Activated CD8-positive, alpha-beta memory T cell treated with anti-CD3 and anti-CD28 coated beads for 36 hours (primary cell): Measurements from ENCODE around the gene MAP1LC3C. TPM values are rescaled to one million over a fixed set of nuclear protein-coding genes. Genes with fewer than 3 reads are reported as not detected.
"Not testable (repeated sequence)": the region's sequence is repeated elsewhere in the genome, so short reads cannot be mapped to it uniquely, and the experiment has no call there.

Experiments
- CTCF ChIA-PET: fragments of 350-600 bp; sonication (Branson Sonifier 250); formaldehyde crosslinking; loops from one replicate; lab custom pipeline; 2021; ENCODE audit warnings: antibody characterized with exemption; lab: Charles Lee
- POLR2A ChIA-PET: fragments of 350-600 bp; sonication (Branson Sonifier 250); formaldehyde crosslinking; loops from one replicate; lab custom pipeline; 2021; ENCODE audit warnings: antibody characterized with exemption; lab: Charles Lee
- total RNA-seq, 2 experiments: library from RNA; stranded (reverse); gene quantifications; one replicate each; pipeline ENCODE4 v1.2.3, GENCODE V29; 2021

The MAP1LC3C gene
- total RNA-seq, 2 experiments from 2014 or later = not detected

DNA sequence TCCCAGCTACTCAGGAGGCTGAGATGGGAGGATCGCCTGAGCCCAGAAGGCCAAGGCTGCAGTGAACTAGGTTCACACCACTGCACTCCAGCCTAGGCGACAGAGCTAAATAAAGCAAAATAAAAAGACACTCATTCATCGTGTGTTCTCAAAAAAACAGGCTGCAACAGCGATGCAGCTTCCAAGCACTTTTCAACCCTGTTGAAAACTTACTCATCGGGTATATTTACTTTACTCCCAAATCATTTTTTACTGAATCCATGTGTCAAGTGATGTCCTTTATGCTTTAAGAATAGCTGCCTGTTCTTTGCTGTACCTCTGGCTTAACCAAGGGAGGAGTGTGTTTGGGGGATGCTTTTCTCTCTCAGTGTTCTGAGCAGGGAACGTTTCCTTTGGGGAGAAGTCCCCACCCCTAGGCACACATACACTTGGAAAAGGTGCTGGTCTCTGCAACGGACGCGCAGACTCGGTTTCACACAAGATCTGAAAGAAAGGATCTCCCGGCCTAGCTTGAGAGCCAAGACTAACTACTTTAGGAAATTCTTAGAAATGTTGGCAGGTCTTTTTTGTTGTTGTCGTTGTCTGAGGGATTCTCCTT, 1.4 kb downstream of the MAP1LC3C start:
- ChIA-PET CTCF (interaction anchor here (0.7 to 2.4 kb wide), 8 partner anchors 10 to 518 kb away, joined by 3 to 24 read pairs (median 4); no protein-coding TSS in a partner anchor), POLR2A (no interaction called here)

DNA sequence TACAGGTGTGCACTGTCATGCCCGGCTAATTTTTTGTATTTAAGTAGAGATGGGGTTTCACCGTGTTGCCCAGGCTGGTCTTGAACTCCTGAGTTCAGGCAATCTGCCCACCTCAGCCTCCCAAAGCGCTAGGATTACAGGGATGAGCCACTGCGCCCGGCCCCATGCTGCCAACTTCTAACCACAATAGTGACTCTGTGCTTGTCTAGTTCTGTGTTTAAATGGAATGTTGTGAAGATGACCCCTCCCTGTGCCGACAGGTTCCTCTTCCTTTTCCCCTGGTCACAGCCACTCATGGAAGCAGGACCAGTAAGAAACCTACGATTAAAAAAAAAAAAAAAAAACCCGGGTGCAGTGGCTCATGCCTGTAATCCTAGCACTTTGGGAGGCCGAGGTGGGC, 4.7 kb downstream of the MAP1LC3C start:
- POLR2A ChIA-PET = no interaction called here
- CTCF ChIA-PET = interaction anchor here (0.6 kb wide), 1 partner anchor 601 kb away, joined by 4 read pairs; no protein-coding TSS in a partner anchor

DNA sequence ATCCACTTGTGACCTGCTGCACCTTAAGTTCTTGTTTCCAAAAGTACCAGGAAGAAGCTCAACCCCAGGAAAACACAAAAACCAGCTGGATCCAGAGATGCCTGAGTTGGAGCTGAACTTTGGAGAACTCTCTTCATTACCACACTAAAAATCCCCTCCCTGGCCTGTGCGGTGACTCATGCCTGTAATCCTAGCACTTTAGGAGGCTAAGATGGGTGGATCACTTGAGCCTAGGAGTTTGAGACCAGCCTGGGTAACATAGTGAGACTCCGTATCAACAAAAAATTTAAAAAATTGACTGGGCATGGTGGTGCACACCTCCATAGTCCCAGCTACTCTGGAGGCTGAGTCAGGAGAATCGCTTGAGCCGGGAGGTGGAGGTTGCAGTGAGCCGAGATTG, 6.2 kb downstream of the MAP1LC3C start:
- ChIA-PET POLR2A (no interaction called here), CTCF (no interaction called here)

DNA sequence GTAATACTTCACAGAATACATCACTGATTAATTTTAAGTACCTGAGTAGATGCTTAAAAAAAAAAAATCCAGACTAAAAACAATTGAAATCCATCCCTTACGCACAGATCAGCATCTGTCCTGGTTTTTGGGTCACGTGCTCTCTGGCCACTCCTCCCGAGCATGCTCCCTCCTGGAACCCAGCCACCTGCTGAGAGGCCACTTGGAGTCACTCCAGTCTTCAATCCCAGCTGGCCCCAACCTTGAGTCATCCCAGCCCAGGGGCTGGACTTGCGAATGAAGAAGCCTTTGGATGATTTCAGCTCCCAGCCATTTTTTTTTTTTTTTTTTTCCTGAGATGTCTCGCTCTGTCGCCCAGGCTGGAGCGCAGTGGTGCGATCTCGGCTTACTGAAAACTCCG, 8.9 kb downstream of the MAP1LC3C start:
- ChIA-PET CTCF (no interaction called here), POLR2A (no interaction called here)

DNA sequence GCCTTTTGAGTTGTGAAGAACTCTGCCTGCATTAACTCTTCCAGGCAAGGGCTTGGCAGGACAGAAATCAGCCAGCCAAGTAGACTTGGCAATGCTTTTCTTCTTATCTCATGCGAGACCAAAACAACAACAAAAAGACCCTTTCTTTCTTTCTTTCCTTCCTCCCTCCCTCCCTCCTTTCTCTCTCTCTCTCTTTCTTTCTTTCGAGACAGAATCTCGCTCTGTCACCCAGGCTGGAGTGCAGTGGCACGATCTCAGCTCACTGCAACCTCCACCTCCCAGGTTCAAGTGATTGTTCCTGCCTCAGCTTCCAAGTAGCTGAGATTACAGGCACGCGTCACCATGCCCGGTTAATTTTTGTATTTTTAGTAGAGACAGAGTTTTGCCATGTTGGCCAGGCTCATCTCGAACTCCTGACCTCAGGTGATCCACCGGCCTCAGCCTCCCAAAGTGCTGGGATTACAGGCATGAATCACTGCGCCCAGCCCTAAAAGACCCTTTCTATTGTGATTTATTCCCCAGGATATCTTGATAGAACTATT, 10.4 kb downstream of the MAP1LC3C start:
- POLR2A ChIA-PET, CTCF ChIA-PET: not testable (repeated sequence)

DNA sequence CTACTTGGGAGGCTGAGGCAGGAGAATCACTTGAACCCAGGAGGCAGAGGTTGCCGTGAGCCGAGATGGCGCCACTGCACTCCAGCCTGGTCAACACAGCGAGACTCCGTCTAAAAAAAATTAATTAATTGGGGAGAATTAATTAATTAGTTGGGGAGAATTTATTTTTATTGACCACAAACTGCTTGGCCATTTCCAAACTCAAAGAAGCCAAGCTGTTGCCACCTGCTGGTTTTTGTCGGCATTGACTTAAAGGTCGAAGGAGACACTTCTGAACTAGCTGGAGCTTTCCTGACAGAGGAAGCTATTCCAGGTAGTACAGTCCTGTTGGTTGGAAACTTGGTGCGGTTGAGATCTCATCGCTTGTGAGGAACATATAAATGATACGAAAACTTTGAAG, 13.1 kb downstream of the MAP1LC3C start:
- POLR2A ChIA-PET = no interaction called here
- CTCF ChIA-PET = interaction anchor here (1.3 kb wide), 1 partner anchor 13 kb away, joined by 6 read pairs; the partner anchor contains the start of gene MAP1LC3C

DNA sequence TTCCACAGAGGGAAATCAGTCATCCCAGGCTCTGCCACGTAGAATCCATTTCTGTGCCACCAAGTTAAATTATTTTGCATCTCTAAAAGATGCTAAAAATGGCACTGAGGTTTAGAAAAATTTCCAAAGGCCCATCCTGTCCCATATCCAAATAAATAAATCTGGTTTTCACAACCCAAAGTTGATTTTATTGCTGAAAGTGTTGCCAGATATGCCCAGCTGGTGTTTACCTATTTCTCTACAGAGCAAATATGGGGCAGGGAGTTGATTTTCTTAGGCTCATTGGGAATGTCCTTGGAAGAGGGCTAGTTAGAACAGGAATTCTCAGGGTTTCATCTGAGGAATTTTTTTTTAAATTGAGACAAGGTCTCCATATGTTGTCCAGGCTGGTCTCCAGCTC, 19.0 kb downstream of the MAP1LC3C start:
- ChIA-PET POLR2A (no interaction called here), CTCF (no interaction called here)

DNA sequence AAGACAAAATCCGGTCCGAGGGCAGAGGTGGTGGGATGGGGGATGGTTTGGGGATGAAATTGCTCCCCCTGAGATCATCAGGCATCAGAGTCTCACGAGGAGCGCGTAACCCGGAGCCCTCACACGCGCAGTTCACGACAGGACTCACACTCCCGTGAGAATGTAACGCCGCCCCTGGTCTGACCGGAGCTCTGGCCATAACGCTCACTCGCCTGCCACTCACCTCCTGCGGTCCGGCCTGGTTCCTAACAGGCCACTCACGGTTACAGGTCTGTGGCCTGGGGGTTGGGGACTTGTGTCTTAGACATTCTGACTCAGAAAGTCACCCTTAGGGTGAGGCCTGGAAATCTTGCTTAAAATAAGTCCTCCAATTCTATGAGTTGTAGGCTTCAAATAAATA, 19.8 kb downstream of the MAP1LC3C start:
- ChIA-PET POLR2A (no interaction called here), CTCF (no interaction called here)

DNA sequence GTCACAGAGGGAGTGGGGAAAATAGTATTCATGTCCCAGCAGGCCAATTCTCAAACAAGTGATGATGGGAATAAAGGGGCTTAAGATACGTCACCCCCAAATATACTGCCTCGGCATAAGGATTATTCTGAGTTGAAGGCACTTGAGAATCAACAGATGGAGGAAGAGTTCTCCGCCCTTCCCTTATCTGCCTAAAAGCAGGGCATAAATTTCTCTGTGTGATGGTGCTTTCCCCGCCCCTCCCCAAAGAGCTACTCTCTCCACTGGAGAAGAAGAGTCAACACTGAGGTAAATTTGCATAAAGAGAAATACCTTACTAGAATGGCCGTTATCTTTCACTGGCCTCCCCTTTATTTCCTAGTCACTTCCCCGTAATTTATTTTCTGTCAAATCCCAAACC, 22.7 kb downstream of the MAP1LC3C start:
- CTCF ChIA-PET = no interaction called here
- POLR2A ChIA-PET = no interaction called here

DNA sequence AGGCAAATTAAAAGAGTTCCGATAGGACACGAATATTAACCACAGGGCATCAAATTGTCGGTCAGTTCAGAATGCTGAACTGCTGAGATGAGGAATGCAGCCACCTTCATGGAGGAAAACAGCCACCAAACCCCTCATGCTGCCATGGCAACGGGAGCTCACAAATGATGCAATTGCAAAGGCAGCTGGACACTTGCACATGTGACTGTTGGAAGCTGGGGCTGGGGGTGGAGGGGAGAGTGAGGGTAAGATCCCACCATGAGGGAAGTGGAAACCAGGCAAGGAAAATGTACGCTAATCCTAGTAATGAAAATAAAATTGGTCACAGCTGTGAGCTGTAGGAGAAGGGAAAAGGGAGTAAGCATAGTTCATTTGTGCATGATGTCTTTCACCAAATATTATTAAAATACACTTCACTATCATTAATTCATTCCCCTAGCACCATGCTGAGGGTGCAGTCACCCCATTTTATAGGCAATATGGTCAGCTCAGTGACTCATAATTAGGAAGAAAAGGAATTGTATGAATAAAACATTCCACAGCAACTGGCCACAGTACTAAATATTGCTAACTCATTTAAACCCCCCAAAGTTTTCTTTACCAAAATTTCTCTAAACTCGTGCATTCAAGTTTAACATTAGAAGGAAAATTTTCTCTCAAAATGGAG, 26.1 kb downstream of the MAP1LC3C start:
- POLR2A ChIA-PET = no interaction called here

DNA sequence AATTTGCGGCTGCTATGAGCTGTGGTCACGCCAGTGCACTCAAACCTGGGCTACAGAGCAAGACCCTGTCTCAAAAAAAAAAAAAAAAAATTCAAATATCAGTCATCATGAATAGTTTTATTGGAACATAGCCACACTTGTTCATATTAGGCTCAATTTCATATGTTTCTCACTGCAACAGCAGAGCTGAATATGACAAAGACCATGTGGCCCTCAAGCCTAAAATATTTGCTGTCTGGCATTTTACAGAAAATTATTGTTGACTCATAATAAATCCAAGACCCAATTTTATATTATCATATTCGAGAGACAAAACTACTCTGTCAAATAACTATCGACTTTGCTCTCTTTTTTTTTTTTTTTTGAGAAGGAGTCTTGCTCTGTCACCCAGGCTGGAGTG, 30.3 kb downstream of the MAP1LC3C start:
- CTCF ChIA-PET = no interaction called here
- POLR2A ChIA-PET = no interaction called here

More for the DNA sequence above, 26.1 kb downstream of the MAP1LC3C start:
- CTCF ChIA-PET = no interaction called here

DNA sequence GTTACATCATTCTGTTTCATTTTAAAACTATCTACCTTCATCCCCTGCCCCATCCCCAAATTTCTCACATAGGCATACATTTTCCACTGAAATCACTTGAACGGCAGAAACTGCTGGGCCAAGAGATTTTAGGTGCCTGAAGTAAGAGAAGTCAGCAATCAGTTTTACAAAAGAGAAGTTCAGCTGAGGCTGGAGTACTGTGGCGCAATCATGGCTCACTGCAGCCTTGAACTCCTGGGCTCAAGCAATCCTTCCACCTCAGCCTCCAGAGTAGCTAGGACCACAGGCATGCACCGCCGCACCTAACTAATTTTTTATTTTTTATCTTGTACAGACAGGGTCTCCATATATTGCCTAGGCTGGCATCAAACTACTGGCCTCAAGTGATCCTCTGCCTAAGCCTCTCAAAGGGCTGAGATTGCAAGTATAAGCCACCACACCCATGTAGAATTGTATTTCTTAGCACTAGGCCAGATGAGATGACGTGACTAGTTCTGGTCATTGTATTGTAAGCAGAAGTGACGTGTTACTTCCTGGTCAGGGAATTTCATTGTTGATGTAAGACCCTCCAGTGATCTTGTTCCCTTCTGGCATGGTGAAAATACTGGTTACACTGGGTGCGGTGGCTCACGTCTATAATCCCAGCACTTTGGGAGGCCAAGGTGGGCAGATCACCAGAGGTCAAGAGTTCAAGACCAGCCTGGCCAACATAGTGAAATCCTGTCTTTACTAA, 34.2 kb downstream of the MAP1LC3C start:
- CTCF ChIA-PET = no interaction called here

DNA sequence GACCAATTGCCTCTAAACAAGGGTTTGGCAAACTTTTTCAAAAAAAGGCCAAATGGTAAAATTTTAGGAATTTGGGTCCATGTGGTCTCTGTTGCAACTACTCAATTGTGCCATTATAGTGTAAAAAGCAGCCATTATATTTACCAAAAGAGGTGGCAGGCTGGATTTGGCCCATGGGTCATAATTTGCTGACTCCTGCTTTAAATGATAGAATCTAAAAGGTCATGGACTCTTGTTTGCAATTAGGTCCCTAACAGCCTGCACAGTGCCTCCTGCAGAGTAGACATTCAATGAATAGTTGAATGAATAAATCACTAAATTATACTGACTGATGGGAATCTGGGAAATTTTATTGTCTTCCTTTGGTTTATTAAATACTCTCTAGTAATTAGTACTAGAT, 35.2 kb downstream of the MAP1LC3C start:
- POLR2A ChIA-PET = no interaction called here
- CTCF ChIA-PET = no interaction called here

More for the DNA sequence above, 34.2 kb downstream of the MAP1LC3C start:
- POLR2A ChIA-PET = no interaction called here

DNA sequence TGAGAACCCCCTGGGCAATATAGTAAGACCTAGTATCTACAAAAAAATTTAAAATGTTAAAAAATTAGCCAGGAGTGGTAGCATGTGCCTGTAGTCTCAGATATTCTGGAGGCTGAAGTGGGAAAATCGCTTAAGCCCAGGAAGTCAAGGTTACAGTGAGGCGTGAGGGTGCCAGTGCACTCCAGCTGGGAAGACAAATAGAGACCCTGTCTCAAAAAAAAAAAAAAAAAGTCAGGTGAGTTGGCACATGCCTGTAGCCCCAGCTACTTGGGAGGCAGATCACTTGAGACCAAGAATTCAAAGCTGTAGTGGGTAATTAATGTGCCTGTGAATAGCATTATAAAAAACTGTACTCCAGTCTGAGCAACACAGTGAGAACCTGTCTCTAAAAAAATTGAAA, 36.7 kb downstream of the MAP1LC3C start:
- CTCF ChIA-PET = no interaction called here
- POLR2A ChIA-PET = no interaction called here

DNA sequence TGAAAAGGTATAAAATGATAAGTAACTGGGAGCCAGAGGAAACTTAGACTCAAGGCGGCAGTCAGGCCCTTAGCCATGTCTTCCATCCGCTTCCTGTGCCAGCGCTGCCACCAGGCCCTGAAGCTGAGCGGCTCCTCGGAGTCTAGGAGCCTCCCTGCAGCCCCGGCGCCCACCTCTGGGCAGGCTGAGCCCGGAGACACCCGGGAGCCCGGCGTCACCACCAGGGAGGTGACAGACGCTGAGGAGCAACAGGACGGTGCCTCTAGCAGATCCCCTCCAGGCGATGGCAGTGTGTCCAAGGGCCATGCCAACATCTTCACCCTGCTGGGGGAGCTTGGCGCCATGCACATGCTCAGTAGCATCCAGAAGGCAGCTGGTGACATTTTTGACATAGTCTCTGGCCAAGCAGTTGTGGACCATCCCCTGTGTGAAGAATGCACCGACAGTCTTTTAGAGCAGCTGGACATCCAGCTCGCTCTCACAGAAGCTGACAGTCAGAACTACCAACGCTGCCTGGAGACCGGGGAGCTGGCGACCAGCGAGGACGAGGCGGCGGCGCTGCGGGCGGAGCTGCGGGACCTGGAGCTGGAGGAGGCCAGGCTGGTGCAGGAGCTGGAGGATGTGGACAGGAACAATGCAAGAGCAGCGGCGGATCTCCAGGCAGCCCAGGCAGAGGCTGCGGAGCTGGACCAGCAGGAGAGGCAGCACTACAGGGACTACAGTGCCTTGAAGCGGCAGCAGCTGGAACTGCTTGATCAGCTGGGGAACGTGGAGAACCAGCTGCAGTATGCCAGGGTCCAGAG, 41.0 kb downstream of the MAP1LC3C start, which contains the start of gene BECN2:
Gene BECN2, plus strand, starts transcription at position 76 of the 803 bp plus-strand sequence. Its CDS starts 0 bp downstream, at position 76.
- CTCF ChIA-PET = no interaction called here
- POLR2A ChIA-PET = no interaction called here

DNA sequence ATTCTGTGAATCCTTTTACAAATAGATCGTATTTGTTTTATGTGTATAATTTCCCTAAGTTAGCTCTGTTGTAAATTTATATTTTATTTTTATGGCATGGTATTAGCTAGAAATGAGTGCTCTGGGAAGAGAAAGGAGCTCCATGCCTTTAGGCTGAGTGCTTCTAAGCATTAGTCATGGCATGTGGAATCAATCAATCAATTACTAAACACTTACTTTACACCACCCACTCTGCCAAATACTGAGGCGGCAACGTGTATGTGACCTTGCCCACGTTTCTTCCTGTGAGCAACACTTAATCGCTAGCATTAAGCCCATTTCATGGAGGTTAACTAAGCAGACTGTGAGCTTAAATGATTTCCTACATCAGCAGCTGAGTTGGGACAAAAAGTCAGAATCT, 48.5 kb downstream of the MAP1LC3C start:
- CTCF ChIA-PET = no interaction called here
- POLR2A ChIA-PET = no interaction called here

DNA sequence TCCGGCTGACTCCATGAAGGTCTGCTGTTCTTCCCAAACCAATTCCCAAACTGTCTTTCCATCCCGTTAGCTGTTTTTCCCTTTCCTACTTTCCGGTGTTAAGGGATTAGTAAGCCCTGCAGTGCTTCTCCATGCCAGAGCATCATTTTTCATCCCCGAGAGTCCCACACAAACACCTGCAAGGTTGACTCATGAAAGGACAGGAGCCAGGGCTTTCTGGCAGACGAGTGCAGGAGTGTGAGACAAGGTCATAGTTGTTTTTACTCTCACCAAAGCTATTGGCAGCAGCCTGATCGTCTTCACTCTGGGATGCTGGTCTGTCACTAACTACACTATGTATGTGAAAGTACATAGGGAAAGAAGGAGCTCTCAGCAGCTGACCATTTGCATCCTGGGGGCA, 51.5 kb downstream of the MAP1LC3C start:
- ChIA-PET POLR2A (no interaction called here), CTCF (no interaction called here)
